GM18520 (cell line): ENCODE data around the gene RAB3A.

Experiments used
- ATAC-seq: cut with Tn5 transposase; IDR thresholded peaks from one replicate; pipeline ENCODE4 v1.9.1; 2021; ENCODE audit not compliant: unreplicated experiment

Gene RAB3A

DNA sequence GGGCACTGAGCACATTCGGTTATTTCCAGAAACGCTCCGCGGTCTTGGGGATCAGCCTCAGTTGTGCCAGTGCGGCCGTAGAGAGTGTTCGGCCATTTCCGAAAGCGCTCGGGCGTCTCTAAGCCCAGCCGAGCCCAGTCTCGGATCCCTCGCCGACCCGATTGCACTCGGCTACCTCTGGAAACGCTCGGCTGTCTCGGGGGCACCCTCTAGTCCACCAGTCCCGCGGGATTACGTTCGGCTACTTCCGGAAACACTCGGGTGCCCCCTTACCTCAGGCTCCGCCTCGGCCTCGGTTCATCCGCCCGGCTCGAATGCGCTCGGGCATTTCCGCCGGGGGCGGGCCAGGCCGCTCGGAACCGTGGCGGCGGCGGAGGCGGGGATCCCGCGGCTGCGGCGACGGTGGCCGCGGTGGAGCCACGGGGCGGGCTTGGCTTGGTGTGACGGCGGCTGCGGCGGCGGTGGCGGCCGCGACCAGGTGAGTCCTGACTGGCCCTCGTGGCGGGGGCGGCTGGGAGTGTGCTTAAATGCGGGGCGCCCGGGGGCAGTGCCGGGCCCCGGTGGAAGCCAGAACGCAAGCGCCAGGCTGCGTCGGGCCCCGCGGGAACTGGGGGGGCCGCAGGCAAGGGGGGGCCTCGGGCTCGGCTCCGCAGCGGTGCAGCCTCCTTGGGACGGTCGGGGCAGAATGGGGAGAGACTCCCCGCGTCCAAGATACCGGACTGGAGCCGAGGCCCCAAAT is 50.9 kb downstream of the RAB3A start, which contains the start of gene PIK3R2:
Gene PIK3R2 (plus strand): TSS at position 347 of the 739 bp plus-strand sequence. CDS start 2,717 bp downstream, outside the sequence.
- ATAC-seq: peak; percentile 69

DNA sequence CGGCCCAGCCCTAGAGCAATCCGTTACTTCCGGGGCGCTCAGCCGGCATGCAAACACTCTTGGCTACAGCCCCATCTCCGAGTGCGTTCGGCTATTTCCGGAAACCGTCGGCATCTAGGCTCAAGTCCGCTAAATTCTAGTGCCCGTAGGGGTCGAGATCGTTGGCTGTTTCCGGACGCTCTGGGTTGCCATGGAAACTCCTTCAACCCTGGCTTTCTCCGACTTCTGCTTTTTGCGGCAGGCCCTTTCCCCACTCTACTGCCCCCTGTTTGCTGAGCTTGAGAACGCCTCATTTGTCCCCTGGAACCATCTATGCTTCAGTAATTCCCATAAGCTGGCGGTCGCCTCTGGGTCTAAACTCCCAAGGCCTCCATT is 51.4 kb downstream of the RAB3A start:
- peak; percentile 53 for ATAC-seq

GRCh38 chr19:18150776-18151624 is 52.8 kb downstream of the RAB3A start:
- no peak for ATAC-seq

- no peak for ATAC-seq
These were observed 54.3 kb downstream of the RAB3A start for GRCh38 chr19:18149596-18149975.

DNA sequence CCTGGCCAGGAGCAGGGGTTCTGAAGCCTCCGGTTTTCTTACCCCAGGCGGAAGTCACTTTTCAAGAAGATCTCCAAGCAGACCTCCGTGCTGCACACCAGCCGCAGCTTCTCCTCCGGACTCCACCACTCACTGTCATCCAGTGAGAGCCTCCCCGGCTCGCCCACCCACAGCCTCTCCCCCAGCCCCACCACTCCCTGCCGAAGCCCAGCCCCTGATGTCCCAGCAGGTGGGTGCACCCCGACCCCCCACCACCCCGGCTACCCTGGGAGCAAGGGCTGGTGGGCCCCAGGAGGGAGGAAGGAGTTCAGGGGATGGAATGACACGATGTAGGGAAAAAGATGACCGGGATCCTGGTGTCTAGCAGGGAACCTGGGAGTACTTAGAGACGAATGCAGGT is 56.4 kb downstream of the RAB3A start:
- no peak for ATAC-seq
